D721Med (cell line): Measurements from ENCODE around the gene STK10.
"Not testable (repeated sequence)": the region's sequence is repeated elsewhere in the genome, so short reads cannot be mapped to it uniquely, and the experiment has no call there.

Experiments used
- DNase-seq: peaks from one replicate; pipeline ENCODE4 v3.0.0; 2011; ENCODE audit warnings: low spot score; ENCODE audit not compliant: insufficient read length
- FAIRE-seq: peaks from 2 replicates; lab custom pipeline; 2011; peaks lifted over from hg19 to GRCh38; lab: Jason Lieb, UNC
- CTCF ChIP-seq: IDR thresholded peaks from 2 replicates; pipeline ENCODE4 v1.5.1; 2012; ENCODE audit warnings: mild to moderate bottlenecking, control low read depth; ENCODE audit not compliant: insufficient read depth; ENCODE audit errors: missing control alignments

Gene STK10

GRCh38 chr5:172028167-172028566, 159.9 kb downstream of the STK10 start:
- DNase-seq (no peak), FAIRE-seq (no peak)
- TF ChIP-seq CTCF: no peak

- not testable (repeated sequence) for DNase-seq, FAIRE-seq
Measured at GRCh38 chr5:172020110-172020786, 167.8 kb downstream of the STK10 start.

GRCh38 chr5:172015346-172015745, 172.7 kb downstream of the STK10 start:
- DNase-seq (no peak), FAIRE-seq (no peak)
- no peak for TF ChIP-seq CTCF

- FAIRE-seq (no peak), DNase-seq (no peak)
- peak; percentile 26 for TF ChIP-seq CTCF
Measured at GRCh38 chr5:172010278-172010677, 177.7 kb downstream of the STK10 start.

- FAIRE-seq (no peak), DNase-seq (no peak)
- no peak for TF ChIP-seq CTCF
Measured at GRCh38 chr5:172009536-172010270, 178.3 kb downstream of the STK10 start.

GRCh38 chr5:172008689-172009141, 179.3 kb downstream of the STK10 start:
- DNase-seq (no peak), FAIRE-seq (no peak)
- TF ChIP-seq CTCF: no peak

- no peak for TF ChIP-seq CTCF
- FAIRE-seq: no peak
- DNase-seq: no peak
Measured at GRCh38 chr5:172008111-172008455, 179.9 kb downstream of the STK10 start.
